ENCODE results near the gene RCBTB2.
"Not testable (repeated sequence)": the region's sequence is repeated elsewhere in the genome, so short reads cannot be mapped to it uniquely, and the experiment has no call there.

Gene RCBTB2

DNA sequence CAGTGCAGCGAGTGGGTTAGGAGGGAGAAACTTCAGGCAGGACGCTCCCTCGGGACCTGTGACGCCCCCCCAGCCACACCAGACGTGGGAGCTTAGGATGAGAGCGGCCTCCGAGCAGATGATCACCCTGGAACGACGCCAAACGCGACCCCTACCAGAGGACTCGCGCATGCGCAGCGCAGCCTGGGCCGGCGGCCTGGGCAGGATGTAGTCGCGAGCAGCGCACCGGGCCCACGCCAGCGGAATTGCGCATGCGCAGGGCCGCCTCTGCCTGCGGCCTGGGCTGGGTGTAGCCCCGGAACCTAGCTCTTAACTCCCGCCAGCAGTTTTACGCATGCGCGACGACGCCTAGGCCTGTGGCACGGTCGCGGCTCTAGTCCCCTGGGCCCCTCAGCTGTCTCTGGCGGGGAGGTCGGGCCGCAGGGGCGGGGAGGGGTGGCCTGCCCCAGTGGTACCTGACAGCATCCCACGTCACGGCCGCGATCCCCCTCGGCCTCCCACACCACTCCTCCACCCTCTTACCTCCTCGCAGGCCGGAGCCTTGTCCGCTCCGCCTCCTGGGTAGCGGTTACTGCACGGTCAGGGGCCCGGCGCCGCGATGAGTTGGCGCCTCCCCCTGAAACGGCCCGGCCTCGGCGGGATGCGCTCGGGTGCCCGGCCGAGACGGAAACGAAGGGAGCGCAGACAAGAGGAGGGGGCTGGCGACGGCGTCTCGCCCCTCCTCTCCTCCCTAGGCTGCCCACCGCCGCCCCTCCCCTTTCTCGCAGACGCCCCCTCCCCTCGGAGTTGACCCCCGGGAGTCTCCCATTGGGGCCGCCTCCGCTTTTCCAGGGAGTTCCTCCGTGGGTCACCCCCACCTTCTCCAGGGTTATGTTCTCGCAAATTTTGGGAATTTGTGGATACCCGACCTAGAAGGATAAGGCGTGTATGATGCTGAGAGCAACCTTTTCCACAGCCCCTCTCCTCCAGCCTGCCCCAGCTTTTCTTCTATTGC lies at the start of gene RCBTB2:
Gene RCBTB2 (minus strand): TSS at position 575 of the 994 bp plus-strand sequence. CDS start 11,141 bp downstream, outside the sequence.
- peak; percentile 93 for DNase-seq

DNA sequence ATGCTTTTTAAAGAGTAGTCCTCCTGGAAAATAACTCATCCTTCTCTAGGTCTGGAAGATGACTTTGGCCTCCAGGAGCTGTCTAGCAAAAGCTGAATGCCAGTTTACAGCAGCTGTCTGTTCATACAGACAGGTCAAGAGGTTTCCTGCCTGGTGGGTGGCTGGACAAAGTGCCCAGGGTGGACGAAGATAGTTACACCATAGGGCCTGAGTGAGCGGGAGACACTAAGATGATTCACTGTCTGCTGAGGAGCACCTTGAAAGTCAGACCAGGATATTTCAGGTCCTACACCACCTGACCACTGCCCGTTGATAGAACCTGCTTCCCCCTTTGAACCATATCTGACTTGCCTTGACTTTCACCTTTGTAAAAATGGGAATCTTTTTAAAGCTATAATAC lies 49.2 kb upstream of the RCBTB2 start:
- DNase-seq = no peak

DNA sequence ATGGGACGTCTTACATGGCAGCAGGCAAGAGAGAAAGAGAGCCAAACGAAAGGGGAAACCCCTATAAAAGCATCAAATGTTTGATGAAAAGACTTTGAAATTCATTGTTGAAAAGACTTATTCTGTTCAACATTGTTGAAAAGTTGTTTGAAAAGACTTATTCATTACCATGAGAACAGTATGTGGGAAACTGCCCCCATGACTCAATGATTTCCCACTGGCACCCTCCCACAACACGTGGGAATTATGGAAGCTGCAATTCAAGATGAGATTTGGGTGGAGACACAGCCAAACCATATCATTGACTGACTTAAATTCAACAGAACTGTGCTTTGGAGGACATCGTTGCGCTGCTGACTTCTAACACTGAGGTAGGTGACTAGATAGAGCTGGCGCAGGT lies 48.0 kb upstream of the RCBTB2 start:
- no peak for DNase-seq

DNA sequence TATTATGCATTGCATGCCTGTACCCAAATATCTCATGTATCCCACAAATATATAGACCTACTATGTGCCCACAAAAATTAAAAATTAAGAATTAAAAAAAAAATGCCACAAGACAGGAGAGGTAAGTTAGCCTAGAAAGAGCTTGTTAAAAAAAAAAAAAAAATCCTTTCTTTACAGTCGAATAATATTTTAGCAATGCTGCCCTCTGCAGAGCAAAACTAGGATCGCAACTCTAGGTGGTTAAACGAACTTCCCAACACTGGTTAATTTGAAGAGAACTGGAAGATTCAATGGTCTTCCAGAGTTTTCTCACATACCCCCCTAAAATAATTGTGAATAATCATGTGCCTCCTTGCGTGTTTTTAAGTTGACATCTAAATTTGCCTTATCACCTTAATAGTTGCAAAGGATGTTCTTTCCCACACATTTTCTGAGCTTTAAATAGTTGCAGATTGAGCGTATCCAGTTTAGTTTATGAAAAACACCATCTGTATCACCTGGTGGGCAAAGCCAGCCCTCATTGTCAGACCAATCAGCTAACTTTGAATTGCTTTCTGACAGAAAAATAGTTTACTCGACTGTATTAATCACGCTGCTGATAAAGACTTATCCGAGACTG lies 47.4 kb upstream of the RCBTB2 start:
- DNase-seq = peak; percentile 47

DNA sequence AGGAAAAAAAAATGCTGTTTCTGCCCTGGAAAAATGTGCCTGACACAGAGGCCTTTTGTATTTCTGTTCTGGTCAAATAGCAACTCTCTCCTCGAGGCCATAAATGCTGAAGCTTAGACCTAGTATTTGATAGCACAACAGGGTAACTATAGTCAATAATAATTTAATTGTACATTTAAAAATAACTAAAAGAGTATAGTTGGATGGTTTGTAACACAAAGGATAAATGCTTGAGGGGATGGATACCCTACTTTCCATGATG lies 47.0 kb upstream of the RCBTB2 start:
- not testable (repeated sequence) for DNase-seq

DNA sequence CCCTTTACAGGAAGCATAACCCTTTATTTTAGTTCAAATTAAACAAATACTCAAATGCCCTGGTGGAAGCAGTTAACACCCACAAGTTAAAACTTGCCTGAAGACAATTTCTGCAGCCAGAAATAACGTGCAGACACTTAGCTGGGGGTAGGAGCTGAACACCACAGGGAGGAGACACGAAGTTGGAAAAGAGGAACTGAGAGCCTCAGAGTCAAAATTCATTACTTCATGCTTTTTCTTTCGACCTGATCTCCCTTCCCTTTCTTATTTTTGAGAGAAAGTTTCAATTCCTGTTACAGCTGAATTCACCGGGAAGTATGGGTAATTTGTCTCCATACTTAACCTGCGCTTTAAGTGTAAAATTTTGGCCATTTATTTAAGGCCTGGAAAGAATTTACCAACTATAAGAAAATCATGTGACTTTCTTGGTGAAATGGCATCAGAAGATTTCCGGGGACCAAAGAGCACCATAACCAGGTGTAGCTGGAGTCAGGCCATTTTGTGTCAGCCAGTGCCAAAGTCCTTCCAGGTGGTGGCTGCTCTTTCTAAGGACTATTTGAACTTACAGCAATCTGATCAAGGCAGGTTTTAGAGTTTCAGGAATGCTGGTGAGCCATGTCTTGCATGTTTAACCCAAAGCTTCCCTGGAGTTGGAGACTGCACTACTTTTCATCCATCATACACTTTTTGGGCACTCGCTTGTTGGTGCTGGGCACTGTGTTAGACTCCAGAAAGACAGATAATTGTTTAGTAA lies 46.5 kb upstream of the RCBTB2 start:
- peak; percentile 14 for DNase-seq

DNA sequence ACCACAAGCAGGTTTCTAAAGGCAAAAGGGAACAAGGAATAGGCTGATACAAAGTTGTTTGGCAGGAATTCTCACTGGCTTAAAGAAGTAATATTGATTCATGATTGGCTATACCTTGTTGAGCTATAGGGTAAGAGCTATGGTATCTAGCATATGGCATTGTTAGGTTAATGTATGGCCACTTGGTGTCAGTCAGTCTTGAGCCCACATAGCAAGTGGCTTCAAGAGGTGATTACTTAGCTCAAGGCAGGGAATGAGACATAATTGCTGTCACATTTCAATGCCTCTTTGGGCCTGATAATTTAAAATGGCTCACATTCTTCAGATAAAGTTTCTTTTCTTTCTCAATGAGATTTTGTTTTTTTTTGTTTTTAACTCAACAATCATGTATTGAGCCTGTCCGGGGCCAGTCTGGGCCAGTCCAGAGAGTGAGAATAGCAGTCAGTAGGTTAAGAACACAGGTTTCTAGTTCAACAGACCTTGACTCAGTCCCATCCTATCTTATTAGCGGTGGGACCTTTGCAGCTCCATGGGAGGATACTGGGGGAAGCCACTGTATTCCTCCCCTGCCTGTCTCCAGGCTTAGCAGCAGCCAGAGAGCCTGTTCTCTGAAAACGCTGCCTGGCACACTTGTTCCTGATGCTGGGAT lies 45.8 kb upstream of the RCBTB2 start:
- DNase-seq = no peak

DNA sequence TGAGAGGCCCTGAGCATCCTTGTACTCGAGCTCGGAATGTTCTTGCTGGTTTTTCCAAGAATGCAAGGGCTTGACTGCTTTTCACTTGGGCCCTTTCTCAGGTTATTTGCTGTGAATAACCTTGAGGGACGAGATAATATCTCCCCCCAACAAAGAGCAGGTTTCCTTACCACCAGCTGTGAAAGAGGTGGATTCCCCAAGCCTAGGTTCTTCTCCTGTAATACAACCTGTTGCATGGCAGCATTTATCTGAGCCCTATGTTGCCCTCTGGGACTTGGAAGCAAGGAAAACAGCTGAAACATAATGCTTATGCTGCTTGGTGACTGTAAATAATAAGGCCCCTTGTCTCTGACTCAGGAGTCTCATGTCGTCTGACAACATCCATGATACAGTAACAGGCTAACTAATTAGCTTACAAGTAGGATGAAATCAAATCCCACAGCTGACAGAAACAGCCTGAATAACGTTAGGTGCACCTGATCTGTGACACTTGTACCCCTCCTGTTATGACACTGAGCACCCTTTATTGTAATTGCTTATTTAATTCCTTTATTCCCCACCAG lies 43.6 kb upstream of the RCBTB2 start:
- no peak for DNase-seq

DNA sequence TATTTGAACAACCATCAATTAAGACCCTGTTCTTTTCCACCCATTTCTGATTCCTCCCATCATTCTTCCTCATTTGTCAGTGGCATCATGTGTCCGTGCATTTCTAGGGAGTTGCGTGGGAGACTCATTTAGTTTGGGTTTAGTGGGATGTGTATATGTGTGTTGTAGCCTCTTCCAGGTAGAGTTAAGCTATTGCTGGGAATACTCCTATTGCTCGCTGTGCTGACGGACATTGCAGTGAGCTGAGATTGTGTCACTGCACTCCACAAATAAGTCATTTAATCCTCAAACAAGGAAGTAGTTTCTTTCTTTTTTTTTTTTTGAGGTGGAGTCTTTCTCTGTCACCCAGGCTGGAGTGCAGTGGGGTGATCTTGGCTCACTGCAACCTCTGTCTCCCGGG lies 42.2 kb upstream of the RCBTB2 start:
- no peak for DNase-seq

DNA sequence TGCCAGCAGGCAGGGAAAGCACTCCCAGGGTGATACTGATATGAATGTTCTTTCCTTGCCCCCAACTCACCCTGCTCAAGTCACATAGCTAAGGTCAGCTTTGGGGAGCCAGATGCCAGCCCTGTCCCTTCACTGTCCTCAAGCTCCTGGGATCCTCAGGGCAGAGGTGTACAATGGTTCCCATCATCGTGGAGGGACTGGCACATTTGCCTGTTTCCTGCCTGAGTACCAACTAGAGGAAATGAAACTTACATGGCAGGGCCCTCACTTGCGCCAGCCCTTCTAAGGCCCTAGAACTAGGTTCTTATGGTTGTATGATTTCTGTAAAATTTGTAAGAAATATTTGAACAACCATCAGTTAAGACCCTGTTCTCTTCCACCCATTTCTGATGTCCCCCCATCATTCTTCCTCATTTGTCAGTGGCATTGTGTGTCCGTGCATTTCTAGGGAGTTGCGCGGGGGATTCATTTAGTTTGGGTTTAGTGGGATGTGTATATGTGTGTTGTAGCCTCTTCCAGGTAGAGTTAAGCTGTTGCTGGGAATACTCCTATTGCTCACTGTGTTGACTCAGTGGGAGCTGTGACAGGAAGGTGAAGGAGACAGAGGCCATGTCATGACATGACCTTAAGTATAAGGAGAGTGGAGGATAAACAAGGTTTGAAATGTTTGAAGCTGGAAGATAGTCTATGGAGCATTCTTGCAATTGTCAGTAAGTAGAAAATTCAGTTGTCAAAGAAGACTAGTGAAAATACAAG lies 41.3 kb upstream of the RCBTB2 start:
- no peak for DNase-seq

DNA sequence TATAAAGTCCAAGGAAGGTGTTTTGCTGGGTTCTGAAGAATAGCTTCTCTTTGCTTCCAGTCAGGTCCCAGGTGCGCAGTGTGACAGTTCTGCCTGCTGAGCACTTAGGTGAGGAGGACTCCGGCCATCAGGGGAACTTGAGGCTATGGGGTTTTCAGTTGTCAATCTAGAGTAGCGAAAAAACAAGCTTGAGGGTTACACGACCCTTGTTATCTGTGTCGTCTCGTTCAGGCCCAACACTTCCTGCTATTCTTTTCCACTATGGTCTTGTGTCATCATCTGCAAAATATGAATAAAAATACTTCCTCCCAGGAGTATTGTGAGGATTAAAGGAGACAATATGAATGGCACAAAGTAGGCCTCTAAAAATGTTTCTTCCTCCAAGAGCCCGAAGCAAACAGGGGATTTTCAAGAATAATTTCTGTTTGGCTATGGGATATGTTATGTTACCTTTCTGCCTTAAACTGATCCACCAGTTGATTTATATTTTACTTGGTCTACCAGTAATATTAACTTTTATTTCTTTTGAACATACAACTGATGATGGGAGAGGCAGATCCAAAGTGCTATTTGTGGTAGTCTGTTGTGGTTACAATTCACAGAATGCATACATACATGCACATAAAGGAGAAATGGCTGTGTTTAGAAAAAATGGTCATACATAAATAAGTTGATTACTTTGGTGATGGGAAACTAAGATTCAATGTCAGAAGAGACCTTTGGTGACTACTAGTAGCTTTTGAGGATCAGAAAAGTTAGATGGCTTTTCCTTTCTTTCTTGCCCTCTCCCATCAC lies 40.5 kb upstream of the RCBTB2 start:
- DNase-seq = no peak

DNA sequence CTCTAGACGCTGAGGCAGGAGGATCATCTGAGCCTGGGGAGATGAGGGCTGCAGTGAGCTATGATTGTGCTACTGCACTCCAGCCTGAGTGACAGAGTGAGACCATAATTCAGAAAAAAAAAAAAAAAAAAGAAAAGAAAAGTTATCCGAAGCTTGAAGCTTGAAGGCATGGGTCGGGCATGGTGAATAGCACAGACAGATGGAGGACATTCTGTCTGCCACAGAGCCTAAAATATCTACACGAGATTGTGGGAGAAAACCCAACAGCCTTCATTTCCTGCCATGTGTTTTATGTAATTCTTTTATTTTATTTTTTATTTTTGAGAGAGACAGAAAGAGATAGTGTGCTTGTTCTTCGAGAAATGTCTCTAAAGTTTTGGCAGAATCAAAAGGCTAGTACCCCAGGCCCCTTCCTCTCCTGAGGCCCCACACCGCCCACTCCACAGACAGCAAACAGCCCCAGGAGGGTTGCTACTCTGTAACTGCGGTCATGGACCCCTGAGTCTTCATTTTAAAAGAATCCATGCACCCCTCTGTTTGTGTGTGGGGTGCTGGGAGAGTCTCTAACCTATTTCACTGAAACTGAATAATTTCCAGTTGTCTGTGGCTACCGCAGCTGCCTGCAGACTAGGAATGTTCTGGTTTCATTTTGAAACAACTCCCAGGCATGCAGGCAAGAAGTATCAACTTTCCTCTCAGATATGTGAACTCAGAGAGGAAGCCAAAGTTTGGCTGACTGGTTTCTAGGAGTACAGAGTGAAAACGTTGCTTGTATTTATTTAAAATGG lies 38.4 kb upstream of the RCBTB2 start:
- no peak for DNase-seq

DNA sequence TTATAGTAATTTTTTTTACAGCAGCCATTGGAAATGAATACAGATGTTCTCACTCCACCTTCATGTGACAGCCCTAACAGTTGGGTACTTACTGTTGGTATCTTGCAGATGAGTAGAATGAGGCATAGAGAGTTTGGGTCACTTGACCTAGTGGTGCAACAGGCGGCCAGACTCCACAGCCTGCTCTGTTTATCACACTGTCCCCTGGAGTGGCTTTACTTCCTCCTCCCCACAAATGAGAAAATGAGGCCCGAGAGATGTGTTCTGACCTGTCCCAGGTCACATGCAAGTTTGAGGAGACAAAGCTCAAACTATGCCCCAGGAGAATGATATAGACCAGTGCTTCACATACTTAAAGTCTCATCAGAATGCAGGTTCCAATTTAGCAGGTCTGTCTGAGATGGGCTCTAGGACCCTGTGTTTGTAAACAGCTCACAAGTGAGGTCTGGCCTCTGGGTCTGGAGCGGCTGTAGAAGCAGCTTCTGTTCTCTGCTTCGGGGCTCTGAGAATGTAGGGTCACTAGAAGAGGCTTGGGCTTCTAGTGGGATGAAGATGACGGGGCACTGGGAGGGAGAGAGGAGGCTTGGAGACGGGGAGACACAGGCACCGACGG lies 37.4 kb upstream of the RCBTB2 start:
- no peak for DNase-seq

DNA sequence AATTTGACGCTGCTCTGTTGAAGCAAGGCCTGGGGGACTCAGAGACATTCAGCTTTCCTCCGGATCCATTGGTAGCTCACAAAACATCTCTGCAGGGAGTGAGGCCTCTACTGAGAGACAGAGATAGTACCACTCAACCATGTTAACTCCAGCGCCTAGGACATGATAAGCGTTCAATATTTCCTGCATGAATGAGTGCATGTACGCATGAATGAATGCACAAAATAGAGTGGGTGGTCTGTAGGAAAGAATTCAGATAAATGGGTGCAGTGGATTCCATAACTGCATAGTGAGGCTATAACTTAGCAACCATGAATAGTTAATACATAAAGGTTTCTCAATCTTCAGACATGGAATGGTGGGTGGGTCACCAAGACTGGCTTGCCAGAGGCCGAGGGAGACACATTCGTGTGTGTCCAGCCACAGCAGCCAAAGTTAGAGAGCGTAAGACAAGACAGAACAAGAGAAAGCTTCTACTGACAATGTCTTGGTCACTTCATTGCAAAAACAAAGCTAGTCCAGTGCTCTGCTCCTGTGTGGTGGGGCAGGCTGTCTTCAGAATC lies 36.3 kb upstream of the RCBTB2 start:
- DNase-seq = no peak

DNA sequence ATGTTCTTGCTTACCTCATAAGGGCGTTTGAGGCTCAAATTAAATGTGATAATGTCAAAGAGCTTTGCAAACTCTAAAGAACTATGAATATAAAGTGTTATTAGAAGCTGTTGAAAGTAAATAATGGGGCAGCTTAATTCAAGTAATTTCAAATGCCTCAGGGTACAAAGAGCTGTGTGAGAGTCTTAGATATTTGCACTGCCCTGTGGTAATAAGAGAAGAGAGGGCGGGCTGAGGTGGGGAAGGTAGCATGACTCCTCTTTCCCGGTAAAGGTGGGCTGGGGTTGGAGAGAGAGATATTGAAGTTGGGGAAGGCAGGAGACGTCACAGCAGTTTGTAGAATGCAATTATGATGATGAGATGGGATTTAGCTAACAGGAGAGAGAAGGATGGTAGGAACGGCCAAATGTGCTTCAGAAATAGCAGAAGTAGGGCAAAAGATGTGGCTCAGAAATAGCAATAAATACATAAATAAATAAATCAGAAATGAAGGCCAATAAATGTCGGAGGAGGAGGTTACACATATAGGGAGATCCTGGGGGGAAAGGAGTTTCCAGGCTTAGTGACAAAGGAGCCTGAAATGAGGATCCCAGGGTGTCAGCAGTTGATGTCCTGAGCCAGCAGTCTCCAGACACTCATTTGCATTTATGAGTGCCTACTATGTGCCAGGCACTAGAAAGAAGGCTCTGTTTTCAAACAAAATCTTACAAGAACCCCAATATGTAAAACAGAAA lies 35.7 kb upstream of the RCBTB2 start:
- DNase-seq = no peak

DNA sequence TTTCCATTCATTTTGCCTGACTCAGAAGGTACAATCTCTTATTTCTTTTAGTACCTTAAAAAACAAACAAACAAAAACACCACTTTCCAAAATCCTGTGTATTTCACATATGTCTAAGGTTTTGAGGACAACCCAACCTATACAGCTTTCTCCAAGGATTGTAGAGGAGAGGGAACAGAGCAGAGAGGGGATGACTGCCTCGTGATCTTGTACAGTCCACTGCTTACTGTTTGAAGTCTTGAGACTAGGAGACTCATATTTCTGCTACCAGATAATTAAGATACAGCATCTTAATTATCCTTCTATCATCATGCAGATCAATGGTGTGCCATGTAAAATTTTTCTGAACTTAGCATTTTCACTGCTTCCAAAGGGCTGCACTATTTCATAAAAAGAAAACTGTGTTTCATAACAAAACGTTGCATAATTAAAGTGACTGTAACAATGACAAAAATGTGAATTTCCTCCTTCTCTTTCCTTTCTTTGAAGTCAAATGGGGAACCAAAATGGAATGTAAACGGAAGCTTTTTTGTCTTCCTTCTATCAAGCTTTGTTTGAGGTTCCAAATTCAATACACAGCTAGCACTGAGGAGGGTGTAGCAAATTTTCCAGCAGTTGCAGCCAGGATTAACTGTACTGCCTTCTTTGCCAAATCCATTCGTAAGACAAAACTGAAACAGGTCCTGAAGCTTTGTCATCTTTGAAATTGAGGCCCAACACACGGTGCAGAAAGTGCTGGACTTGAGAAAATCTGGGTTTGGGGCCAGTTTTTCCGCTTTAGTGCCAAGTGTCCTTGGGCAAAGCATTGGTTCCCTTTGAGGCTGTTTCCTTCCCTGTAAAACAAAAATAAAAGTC lies 34.9 kb upstream of the RCBTB2 start:
- DNase-seq = no peak

DNA sequence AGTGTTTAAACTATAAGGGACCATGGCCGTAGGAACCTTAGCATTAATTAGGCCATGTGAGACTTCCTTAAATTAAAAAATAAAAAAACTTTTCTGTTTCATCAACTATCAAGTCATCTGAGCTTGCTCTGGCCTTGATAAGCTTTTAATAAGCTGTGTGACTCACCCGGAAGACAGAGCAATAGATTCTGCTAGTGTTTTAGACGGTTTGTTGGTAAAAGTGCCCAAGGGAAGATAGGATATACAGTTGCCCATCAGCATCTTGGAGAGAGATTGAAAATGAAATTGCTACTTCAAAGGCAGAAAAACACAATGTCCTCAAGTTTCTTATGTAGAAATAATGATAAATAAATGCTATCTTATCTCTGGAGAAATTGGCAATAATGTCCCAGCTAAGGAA lies 31.2 kb upstream of the RCBTB2 start:
- no peak for DNase-seq

DNA sequence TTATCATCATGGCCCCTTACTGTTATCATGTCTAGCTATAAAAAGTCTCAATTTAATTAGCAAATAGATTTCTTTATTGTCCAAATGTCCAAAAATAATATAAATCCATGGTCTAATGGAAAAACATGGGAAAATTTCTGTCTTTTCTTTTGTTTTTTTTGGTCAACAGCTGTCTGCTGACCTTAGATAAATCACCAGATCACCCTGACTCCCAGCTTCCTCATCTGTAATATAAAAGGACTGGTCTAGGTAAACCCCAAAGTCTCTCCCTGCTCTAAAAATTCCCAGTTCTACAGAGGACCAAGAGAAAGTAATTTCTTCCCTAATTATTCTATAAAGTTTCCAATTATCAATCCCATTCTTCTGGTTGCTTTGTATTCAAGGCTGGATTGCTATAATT lies 30.7 kb upstream of the RCBTB2 start:
- no peak for DNase-seq

All from NCI-H1694 treated with DMSO at 0.1 percent for 48 hours (cell line).